Measurements from ENCODE around the gene TFCP2L1.
"Not testable (repeated sequence)": the region's sequence is repeated elsewhere in the genome, so short reads cannot be mapped to it uniquely, and the experiment has no call there.

The TFCP2L1 gene

DNA sequence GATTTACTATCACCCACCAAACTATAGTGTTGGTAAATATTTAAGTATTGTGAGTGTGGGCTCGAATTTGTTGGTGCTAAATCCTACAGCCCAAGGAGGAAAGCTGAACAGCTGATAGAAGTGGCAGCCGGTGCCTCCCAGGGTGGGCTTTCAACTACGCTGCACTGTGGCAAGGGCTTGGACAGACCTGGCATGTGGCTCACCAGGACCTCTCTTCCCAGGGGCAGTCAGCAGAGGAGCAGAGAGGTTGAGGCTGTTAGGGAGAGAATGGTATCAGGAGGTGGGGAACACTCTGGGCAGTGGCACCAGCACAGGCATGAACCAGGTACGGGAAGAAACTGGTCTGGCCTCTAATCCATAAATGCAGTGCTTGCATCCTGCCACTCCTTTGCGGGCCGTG, 44.6 kb downstream of the TFCP2L1 start:
- no peak for DNase-seq

DNA sequence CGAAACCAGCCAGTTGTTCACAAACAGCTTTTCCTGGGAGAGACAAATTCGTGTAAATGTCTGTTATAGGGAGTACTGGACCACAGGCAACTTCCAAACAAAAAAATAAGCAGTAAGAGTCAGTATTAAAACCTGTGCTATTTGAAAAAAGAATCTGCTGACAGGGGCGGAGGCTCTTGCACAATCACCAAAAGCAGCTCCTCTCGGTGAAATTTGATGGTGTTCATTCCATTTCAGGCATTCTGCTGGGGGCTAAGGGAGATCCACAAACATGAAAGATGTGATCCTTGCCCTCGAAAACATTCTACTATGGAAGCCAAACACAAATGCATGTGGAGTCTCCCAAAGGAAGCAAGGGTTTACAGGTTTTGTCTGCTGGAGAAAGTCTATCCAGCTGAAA, 45.0 kb downstream of the TFCP2L1 start:
- no peak for DNase-seq

DNA sequence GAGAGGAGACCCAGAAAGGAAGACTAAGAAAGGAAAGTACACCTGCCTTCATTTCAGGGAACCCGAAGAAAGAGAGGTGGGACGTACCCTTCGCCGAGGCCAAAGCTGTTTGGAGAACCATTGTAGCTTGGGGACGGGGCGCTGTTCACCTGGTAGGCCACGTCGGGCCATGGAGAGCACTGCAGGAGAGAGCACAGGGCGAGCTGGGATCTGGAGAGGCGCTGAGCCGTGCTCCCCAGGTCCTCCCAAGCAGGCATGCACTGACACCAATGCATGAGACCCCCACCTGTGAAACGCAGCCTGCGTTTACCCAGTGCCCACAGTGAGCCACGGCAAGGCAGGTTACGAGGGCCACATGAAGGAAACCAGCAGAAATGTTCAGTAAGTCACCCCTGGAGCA, 45.5 kb downstream of the TFCP2L1 start:
- no peak for DNase-seq

DNA sequence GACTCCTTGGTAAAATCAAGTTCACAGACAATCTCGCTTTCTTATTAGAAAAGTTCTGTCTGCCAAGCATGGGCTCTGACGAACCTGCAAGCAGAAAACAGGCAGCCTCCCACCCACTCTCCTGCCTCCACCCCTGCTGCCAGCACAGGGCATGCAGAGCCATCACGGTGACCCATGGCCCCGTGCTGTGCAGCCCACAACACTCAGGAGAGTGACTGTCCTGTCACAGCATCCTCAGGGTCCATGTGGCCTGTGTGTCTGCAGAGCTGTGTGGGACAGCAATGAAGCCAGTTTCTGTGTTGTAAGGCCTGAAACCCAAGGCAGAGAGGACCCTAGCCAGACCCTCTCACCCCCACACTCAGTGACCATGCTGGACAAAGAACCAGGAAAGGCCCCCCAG, 46.2 kb downstream of the TFCP2L1 start:
- DNase-seq = no peak

DNA sequence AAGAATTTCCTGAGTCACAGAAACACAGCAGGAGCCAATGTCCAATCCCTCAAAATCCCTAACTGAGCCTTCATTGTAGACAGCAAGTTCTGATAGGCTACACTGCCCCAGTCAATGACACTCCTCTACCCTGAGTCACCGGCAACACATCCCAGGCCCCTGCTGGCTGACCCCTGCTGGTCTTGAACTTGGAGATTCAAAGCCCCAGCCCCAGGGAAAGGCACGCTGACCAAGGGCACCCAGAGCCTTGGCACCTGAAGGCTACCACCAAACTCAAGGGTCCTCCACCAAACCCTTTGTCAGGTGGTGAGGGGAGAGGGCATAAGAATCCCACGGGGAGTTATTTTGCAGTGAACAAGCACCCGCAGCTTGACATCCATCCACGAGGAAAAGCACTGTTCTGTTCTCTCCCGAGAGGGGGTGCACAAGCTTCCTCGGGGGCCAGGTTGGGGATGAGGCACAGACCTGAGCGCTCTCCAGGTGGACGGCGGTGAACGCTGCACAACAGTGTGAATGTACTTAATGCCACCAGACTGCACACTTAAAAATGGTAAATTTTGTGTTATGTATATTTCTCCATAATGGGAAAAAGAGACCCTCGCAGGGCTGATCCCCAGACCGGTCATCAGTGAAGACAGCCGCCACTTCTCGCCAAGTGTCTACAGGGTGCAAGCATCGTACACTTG, 46.9 kb downstream of the TFCP2L1 start:
- no peak for DNase-seq

DNA sequence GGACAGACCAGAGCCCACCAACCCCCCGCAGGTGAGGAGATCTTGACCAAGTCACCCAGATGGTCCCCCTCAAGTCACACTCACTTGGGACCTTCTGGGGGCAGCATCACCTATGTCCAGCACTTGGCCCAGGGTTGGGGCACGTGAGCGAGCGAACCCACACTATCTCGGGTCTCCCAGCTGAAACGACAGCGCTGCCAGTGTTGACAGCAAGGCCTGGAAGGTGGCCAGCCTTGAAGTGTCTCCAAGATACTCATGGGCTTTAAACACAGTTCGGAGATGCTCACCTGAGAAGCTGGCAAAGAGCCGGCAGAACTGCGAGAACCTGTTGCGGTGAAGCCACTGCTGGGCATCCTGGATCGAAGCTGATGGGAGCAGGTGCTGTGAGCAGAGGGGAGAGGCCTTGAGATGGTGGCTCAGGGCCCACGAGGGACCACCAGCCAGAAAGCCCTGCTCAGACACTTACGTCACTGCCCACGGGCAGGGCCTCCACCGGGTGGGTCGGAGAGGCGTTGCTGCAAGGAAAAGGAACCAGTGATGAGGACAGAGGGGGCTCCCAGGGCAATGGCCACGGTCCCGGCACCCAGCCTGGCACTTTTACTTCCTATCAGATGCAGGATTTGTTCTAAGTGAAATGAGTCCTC, 47.5 kb downstream of the TFCP2L1 start:
- DNase-seq = no peak

DNA sequence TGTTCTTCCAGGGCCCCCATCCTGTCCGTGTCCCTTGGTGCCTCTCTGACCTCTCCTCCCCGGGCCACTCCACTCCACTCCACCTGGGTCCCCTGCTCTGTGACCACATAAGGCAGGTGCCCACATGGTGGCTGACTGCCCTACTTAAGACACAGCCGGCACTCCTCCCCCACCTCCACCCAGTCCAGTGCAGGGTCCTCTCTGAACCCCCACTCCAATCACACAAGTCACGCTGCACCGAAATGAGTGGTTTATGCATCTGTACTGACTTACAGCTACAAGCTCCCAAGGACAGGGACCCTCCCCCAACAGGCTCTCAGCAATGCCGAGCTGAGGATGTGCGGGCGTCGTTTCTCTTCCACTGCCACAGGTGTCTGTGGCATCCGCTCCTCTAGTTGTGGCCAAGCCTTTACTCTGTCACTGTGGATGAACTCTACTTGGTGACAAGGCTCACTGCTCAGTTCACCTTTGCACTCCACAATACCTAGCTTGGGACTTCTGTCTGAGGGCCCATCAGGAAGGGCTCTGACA, 48.3 kb downstream of the TFCP2L1 start:
- no peak for DNase-seq

DNA sequence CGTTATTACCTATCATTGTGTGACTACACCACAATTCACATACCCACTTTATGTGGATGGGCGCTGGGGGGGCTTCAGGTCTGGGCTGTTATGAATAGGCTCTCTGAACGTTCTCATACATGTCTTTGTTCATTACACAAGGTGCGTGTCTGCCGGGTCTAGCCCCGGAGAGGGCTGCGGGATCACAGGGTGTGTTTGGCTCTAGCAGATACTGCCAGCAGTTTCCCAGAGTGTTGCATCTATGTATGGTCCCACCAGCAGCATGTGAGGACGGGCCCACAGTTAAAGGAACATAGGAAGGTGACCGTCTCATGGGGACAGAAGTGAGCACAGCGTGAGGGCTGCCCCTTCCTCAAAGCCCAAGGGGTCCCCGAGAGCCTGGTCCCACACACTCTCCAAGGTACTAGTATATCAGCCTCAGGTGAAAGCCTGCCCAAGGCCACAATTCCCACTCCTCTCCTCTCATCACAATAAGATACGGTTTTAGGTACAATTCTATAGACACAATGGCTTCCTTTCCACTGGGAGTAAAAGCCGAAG, 48.8 kb downstream of the TFCP2L1 start:
- DNase-seq = no peak

DNA sequence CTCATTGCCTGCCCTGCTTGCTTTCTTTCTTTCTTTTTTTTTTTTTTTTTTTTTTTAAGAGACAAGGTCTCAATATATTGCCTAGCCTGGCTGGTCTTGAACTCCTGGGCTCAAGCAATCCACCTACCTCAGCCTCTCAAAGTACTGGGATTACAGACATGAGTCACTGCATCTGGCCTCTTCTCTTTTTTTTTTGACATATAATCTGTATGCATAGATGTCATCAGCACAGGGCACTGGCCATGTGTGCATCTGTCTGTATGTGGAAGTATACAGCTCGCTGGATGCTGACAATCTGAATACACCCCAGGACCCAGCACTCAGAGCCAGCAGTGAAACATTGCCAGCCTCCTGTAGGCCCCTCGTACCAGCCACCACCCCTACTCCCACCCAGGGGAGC, 49.5 kb downstream of the TFCP2L1 start:
- DNase-seq = no peak

DNA sequence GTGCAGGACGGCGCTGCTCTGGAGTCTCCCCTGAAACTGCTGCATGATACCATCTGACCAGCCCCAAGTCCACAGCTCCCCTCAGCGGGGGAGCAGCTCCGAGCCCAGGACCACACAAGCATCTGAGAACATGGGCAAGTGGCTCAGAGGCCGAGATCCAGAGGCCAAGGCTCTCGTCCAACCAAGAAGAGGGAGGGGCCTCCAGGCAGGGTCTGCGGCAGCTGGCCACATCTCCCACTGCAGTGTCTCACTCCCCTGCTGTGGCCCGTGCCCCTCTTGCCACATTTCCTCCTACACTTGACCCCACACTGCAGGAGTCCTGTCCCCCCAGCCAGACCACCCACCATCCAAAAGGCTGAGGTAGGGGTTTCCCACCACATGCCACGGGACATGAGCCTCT, 50.2 kb downstream of the TFCP2L1 start:
- DNase-seq = no peak

DNA sequence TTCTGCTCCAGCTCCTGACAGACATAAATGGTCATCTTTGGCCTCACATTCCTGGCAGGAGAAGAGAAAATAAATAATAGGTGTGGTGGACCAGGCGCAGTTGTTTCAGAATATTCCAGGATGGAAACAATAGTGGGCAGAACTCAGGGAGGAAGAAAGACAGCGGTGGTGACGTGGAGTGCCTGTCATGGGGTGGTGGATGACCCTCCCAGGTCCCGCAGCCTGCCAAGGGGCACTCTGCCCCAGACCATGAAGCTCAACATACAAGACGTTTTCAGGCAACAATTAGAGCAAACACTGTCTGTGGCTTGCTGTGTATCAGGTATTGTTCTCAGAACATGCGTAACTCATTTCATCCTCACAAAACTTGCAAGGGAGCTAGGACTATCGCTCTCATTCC, 50.9 kb downstream of the TFCP2L1 start:
- no peak for DNase-seq

DNA sequence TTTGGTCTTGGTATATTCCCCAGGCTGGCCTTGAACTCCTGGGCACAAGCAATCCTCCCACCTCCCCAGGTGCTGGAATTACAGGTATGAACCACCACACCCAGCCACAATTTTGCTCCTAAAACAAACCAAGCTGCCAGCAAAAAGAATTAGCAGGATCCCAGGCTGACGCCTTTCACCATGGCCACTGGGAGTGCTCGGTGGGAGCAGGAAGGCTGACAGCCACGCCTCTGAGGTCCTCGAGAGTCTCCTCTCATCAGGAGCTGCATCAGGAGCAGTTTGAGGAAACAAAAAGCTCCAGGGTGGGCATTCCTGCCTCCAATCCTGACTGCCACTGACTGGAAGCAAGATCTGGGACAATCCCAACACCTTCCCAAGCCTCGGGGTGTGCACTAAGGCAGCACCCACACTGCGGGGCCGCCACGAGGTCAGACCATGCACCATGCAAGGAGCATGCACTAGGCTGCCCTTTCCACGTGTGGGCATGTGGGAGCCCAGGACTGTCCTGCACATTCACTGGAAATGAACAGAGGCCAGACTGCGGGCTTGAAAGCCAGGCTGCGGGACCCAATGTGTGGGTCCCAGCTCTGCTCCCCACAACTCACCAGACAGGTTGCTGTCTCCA, 51.4 kb downstream of the TFCP2L1 start:
- no peak for DNase-seq

DNA sequence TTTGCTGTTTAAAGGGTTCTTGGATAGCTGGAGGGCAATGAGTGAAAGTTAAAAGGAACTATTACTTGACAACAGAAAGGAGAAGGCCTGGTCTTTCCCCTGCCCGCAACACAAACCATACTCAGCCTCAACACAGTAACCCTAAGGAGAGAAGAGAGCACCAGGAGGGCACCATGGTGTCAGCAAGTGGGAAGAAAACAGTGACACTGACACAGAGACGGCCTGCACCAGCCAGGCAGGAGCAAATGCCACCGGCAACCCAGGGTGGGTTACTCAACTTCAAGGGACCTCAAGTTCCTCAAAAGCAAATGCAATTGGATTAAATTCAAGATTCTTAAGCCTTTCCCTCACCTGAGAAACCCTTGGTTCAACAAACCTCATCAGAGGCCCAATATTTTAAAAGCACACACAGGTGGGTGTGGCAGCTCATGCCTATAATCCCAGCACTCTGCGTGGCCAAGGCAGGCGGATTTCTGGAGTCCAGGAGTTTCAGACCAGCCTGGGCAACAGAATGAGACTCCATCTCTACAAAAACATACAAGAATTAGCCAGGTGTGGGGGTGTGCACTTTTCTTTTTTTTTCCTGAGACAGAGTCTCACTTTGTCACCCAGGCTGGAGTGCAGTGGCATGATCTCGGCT, 52.3 kb downstream of the TFCP2L1 start:
- DNase-seq = no peak

DNA sequence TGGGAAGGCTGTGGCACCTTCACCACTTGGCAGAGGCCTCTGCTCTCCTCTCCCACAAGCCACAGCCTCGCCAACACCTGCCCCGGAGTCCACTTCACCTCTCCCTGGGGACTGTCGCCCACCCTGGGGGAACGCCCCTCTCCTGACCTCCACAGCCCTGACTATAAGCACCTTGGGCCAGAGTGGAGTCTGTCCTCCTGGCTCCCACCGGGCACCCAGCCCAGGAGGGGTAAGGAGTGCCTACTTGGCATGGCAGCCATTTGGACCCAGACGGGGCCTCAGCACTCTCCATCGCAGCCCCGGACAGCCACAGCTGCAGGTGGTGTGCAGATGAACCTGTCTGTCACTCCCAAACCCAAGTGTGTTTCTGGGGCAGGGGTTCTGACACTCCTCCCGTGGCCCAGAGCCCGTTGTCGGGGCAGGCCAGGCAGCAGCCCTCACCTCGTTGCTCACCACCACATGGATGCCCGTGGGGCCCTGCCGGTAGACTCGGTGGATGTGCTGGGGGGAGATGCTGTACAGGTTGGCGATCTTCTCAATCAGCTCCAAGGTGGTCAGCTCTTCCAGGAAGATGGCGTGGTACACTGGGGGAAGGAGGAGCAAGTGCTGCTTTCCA, 53.5 kb downstream of the TFCP2L1 start:
- DNase-seq = no peak

DNA sequence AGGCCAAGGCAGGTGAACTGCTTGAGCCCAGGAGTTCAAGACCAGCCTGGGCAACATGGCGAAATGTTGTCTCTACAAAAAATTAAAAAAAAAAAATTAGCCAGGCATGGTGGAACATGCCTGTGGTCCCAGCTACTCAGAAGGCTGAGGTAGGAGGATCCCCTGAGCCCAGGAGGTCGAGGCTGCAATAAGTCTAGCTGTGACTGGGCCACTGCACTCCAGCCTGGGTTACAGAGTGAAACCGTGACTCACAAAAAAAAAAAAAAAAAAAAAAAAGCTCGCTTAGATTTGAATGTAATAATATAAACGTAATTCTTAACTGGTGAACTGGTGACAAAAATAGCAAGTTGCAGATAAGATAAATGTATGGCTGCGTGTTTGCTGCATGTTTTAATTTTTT, 56.5 kb downstream of the TFCP2L1 start:
- no peak for DNase-seq

DNA sequence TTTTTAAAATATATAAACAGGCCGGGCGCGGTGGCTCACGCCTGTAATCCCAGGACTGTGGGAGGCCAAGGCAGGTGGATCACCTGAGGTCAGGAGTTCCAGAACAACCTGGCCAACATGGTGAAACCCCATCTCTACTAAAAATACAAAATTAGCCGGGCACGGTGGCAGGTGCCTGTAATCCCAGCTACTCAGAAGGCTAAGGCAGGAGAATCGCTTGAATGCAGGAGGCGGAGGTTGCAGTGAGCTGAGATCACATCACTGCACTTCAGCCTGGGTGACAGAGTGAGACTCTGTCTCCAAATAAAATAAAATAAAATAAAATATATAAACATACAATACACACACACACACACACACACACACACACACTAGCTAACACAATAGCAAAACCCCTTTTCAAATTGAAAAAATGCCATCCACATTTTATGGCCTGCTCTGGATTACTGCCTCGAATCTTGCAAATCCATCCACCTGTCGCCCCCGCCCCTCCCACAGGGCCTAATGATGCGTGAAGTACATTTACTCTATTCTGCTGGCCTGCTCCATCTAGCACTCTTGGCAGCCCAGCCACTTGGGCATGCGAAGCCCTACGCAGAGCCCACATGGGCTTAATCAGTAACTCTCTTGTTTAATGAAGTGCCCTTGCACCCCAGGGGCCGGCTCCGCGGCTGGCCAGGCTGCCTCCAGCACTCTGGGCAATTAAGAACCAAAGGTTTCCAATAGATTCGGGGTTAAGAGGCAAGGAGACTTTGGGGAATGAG, 57.4 kb downstream of the TFCP2L1 start:
- peak; percentile 69 for DNase-seq

DNA sequence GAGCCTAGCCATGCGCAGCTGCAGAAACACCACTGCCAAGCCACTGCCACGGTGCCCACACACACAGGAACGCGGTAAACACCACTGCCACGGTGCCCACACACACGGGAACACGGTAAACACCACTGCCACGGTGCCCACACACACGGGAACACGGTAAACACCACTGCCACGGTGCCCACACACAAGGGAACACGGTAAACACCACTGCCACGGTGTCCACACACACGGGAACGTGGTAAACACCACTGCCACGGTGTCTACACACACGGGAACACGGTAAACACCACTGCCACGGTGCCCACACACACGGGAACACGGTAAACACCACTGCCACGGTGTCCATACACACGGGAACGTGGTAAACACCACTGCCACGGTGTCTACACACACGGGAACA, 59.3 kb downstream of the TFCP2L1 start:
- DNase-seq = not testable (repeated sequence)

DNA sequence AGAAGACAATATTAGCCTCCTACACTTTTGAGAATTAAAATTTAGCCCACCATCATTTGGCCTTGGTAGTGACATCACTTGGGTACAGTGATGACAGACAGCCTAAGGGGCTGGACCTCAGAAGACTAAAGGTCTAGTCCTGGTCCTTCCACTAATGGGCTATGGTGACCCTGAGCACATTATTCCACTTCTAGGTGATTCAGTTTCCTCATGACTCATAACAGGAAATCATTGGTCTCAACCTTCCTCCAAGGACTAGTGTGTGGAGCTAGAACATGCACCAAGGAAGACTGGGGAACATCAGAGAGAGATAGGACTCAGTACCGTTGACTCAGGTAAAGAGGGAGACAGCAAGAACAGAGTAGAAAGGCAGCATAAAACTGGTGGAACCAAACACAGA, 64.0 kb downstream of the TFCP2L1 start:
- no peak for DNase-seq

DNA sequence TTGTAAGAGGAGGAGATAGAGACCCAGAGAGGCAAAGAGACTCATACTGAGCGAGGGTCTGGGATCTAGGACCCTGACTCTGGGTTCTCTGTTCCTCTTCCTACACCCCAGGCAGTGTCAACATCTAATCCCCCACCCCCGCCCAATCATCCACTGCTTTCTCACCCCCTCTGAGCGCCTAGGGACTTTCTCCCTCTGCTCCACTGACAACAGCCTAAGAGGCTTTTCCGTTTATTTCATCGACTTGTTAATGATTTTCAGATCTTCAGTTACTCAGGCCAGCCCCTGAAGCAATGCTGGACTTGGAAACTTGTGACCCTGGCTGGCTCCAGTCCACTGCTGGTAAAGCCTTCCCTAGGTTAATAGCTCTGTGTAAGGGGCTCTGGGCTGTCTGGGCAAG, 65.1 kb downstream of the TFCP2L1 start:
- DNase-seq = no peak

DNA sequence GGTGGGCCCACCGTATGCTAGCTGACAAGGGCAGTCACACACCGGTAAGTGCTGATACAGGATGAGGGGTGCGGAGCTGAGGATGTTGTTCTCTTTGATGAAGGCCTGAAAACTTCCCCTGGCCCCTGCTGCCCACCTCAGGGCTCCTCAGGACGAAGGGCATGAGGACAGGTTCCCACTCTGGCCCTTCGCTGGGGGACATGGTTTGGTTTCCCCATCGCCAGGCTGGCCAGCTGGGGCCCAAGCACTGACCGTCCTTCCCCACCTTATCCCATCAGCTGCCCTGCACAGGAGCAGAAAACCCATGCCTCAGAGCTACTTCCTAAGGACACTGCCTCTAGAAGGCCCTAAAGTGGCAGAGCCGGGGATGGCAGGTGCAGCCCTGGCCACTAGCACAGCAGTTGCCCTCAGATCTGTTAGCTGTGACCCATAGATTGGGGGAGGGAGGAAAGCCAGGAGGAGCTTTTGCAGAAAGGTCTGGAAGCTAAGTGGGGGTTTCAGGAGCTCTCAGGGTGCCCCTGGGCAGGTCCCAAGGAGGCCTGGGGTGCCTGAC, 66.5 kb downstream of the TFCP2L1 start:
- DNase-seq = no peak

DNA sequence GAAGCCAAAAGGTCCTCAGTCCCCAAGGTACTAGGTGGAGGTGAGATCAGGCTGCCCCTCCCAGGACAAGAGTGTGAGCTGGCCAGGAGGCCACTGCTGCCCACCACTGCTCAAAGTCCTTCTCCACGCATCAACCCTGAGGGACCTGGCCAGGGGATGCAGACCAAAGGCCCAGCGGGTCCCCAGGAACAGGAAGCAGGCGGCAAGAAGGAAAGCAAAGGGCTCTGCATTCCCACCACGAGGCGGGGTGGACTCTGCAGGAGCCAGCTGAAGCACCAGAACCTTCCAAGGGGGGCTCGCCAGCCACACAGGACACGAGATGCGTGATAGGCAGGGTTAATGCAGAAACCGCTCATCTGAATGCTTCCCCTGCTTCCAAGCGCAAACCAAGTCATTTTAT, 67.4 kb downstream of the TFCP2L1 start:
- DNase-seq = no peak

DNA sequence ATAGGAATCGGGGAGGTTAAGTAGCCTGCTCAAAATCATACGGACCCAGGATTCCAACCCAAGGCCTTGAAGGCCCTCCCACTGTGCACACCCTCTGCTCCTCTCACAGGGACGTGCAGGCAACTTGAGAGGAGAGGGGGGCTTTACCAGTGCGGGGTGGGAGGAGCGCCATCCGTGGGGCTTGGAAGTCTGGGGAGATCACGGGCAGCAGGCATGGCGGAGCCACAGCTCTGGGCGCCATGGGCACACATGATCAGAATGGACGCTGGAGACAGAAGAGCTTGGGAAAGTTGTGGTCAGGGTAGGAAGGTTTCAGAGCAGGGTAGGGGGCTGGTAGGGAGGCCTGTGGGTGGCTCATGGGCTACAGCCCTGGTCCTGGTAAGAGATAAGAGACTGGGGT, 70.7 kb downstream of the TFCP2L1 start:
- no peak for DNase-seq
